Measurements from ENCODE around the gene PSTPIP1.
A peak's percentile ranks its signal among the peaks of the same experiment; 100 is the strongest.

Gene PSTPIP1

GRCh38 chr15:77019521-77020331, 24.8 kb downstream of the PSTPIP1 start:
- DNase-seq: peak; percentile 53 to 68

GRCh38 chr15:77020348-77021087, 25.6 kb downstream of the PSTPIP1 start:
- DNase-seq: no peak

- no peak for DNase-seq
Measured at GRCh38 chr15:77021088-77021481, 26.2 kb downstream of the PSTPIP1 start.

GRCh38 chr15:77021803-77022381, 27.0 kb downstream of the PSTPIP1 start:
- DNase-seq: peak; percentile 58 to 67

GRCh38 chr15:77022646-77023575, 28.0 kb downstream of the PSTPIP1 start:
- DNase-seq: no peak

GRCh38 chr15:77023576-77024272, 28.8 kb downstream of the PSTPIP1 start:
- no peak for DNase-seq

- DNase-seq: peak; percentile 77 to 80
Measured at GRCh38 chr15:77024273-77025082, 29.6 kb downstream of the PSTPIP1 start.

- peak in 1 of 2 experiments; percentile 2 for DNase-seq
Measured at GRCh38 chr15:77025083-77025901, 30.4 kb downstream of the PSTPIP1 start.

GRCh38 chr15:77025941-77026411, 31.1 kb downstream of the PSTPIP1 start:
- DNase-seq: peak; percentile 0 to 2

GRCh38 chr15:77026501-77027110, 31.7 kb downstream of the PSTPIP1 start:
- peak in 1 of 2 experiments; percentile 1 for DNase-seq

GRCh38 chr15:77027111-77027696, 32.3 kb downstream of the PSTPIP1 start:
- peak; percentile 0 to 2 for DNase-seq

- peak; percentile 0 to 2 for DNase-seq
Measured at GRCh38 chr15:77027697-77028450, 32.9 kb downstream of the PSTPIP1 start.

- peak in 1 of 2 experiments; percentile 0 for DNase-seq
Measured at GRCh38 chr15:77028451-77029165, 33.7 kb downstream of the PSTPIP1 start.

- DNase-seq: peak; percentile 0 to 2
Measured at GRCh38 chr15:77029166-77030047, 34.5 kb downstream of the PSTPIP1 start.

GRCh38 chr15:77030048-77030927, 35.4 kb downstream of the PSTPIP1 start:
- DNase-seq: peak; percentile 0 to 3

Measured in activated CD4-positive, alpha-beta T cell treated with anti-CD3 and anti-CD28 coated beads, Interleukin-2, amount 50 U/mL, for 48 hours (primary cell).